Measurements from ENCODE around the gene RFX2.
"Not testable (repeated sequence)": the region's sequence is repeated elsewhere in the genome, so short reads cannot be mapped to it uniquely, and the experiment has no call there.

RFX2 gene

DNA sequence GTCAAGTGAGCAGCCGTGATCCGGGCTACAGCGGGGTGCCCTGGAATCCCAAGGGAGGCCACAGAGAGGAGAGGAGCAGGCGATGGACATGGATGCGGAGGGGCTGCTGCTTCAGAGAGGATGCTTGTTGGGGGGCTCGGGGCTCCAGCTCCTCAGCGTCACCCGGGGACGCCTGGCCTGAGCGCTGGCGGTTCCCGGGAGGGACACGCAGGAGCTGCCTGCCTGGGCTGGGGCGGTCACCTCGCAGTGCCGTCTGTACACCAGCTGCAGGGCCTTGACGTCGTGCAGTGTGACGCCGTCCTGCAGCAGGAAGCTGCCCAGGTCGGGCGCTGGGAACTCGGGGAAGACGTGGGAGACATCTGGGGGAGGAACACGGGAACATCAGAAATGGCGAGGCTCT is 102.4 kb downstream of the RFX2 start:
- no peak for DNase-seq

DNA sequence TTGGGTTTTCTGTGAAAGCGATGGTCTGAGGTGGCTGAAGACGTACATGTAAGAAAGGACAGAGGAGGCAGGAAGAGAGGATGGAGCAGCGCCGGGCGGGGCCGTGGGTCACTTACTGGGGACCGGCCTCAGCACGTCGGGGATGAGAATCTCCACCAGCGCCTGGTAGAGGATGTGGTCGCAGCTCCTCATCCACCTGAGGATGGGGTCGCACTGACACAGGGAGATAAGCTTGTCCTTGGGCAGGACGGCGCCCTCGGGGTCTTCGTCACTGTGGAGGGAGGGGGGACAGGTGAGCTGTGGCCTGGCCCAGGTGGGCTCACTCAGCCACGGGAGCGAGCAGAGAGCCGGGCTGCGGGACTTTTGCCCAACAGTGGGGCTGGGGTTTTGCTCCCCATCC is 103.4 kb downstream of the RFX2 start:
- no peak for DNase-seq

- not testable (repeated sequence) for DNase-seq
Measured at GRCh38 chr19:6006070-6006446, 104.2 kb downstream of the RFX2 start.

- no peak for DNase-seq
Measured at GRCh38 chr19:6005321-6006069, 104.8 kb downstream of the RFX2 start.

GRCh38 chr19:6003976-6004375 is 106.3 kb downstream of the RFX2 start:
- no peak for DNase-seq

GRCh38 chr19:6002591-6002990 is 107.7 kb downstream of the RFX2 start:
- DNase-seq: no peak

DNA sequence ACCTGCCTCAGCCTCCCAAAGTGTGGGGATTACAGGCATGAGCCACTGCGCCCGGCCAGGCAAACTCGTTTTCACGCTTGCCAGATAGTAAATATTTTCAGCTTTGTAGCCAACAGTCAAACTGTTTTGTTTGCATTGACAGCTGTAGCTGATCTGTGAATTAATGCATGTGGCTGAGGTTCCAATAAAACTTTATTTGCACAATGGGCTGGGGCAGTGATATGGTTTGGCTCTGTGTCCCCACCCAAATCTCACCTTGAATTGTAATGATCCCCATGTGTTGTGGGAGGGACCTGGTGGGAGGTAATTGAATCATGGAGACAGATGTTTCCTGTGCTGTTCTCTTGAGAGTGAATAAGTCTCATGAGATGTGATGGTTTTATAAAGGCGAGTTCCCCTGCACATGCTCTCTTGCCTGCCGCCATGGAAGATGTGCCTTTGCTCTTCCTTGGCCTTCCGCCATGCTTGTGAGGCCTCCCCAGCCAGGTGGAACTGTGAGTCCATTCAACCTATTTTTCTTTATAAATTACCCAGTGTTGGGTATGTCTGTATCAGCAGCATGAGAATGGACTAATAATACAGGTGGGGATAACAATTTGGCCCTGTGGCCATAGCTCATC is 110.0 kb downstream of the RFX2 start:
- no peak for DNase-seq

DNA sequence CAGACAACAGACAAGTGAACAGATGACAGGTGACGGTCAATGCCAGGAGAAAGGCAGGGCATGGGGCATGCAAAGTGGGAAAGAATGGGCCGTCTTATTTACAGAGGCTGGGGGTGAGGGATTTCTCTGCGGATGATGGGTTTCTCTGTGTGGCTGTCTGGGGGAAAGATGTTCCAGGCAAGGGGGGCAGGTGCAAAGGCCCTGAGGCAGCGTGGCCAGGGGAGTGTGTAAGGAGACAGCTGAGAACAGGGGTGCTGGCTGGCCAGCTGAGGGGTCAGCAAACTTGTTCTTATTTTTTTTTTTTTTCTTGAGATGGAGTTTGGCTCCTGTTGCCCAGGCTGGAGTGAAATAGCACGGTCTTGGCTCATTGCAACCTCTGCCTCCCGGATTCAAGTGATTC is 110.6 kb downstream of the RFX2 start:
- DNase-seq: no peak

- DNase-seq: no peak
Measured at GRCh38 chr19:5997371-5997770, 112.9 kb downstream of the RFX2 start.

DNA sequence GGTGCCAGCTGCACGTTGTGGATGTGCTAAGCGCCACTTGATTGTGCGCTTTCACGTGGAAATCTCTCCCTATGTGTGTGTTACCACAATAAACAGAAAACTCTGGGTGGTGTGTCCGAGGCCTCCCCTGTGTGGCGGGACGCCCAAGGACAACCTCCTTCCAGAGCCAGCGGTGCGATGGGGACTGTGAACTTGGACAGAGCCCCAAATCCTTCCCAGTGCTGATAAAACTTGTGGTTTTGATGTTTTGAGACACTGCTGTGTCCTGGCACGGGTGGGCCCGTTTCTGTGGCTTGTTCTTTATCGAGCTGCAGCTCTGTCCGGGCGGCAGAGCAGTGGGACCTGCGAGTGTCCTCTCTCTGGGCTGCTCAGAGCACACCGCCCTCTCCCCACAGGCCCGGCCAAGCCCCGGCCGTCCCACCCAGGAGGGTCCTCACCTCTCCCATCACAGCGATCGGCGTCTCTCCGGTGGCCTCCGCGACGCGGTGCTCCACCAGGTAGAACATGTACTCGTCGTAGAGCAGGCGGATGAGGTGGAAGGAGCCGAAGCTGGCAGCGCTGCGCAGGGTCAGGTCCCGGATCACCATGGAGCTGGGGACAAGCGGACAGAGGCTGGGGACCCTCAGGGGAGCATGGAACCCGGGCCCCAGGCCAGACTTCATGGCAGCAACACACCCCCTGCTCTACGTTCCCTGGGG is 113.5 kb downstream of the RFX2 start:
- DNase-seq: no peak

DNA sequence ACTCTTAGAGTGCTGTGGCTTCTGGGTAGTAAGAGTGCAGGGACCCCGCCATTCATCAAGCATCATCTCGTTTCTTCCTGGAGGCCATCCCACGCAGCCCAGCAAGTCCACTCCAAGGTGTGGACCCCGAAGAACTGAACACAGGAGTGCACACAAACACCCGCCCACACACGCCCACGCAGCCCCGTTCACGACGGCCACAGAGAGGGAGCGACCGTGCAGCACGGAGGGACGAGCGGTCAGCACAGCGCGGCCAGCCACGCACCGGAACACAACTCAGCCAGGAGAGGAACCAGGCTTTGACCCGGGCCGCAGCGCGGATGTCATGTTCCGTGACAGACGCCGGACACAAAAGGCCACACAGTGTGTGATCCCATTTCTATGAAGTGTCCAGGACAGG is 114.2 kb downstream of the RFX2 start:
- no peak for DNase-seq

GRCh38 chr19:5995606-5996005 is 114.7 kb downstream of the RFX2 start:
- no peak for DNase-seq

- no peak for DNase-seq
Measured at GRCh38 chr19:5994405-5995165, 115.7 kb downstream of the RFX2 start.

- DNase-seq: no peak
Measured at GRCh38 chr19:5993648-5994358, 116.5 kb downstream of the RFX2 start.

GRCh38 chr19:5993201-5993600 is 117.1 kb downstream of the RFX2 start:
- DNase-seq: no peak

GRCh38 chr19:5992756-5993155 is 117.5 kb downstream of the RFX2 start:
- DNase-seq: no peak

DNA sequence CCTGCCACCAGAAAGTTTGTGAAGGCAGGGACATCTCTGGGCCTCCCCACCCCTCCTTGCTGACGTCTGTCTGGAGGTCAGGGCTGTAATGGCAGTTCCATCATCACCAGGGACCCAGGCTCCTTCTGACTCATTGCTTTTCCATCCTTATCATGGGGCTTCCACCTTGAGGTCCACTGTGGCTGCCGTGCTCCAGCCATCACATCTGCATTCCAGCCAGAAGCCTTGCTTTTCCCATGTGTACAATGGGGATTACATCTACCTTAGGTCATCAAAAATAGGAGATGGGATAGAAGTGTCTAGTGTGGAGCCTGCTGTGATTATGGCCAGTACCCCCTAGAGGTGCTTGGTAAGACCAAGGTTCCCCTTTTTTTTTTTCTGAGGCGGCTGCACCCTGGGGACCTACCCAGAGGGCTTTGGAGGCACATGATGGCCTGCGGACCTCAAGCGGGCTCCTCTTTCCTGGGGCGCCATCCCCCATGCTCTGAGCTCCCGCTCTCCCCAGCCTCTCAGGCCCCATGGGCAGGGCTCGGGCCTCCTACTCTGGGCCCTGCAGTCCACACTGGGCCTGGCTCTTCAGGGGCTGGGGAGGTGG is 119.0 kb downstream of the RFX2 start:
- no peak for DNase-seq

GRCh38 chr19:5990289-5990797 is 120.0 kb downstream of the RFX2 start:
- DNase-seq: no peak

DNA sequence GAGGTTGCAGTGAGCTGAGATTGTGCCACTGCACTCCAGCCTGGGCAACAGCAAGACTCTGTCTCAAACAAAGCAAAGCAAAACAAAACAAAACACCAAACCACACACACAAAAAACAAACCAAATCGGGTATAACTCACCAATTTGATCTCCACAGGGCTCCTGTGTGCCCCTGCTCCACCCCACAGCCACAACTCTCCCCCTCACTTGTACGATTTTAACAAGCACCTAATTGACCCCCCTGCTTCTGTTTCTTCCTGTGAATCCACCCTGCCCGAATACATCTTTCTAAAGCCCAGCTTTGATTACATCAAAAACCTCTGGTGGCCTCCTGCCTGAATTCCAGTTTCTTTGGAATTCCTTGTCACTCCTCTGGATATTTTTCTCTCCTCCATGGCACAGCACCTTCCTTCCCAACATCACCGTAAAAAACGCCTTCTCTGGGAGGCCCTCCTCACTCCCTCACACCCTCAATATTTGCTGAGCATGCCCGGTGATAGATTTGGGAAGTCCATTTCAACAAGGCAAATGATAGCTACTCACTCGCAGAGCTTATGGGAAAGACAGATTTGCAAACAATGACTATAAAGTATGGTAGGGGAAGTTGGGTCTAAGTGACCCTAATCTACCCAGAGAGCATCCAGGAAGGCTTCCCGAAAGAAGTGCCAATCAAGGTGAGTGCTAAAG is 120.8 kb downstream of the RFX2 start:
- DNase-seq: no peak

DNA sequence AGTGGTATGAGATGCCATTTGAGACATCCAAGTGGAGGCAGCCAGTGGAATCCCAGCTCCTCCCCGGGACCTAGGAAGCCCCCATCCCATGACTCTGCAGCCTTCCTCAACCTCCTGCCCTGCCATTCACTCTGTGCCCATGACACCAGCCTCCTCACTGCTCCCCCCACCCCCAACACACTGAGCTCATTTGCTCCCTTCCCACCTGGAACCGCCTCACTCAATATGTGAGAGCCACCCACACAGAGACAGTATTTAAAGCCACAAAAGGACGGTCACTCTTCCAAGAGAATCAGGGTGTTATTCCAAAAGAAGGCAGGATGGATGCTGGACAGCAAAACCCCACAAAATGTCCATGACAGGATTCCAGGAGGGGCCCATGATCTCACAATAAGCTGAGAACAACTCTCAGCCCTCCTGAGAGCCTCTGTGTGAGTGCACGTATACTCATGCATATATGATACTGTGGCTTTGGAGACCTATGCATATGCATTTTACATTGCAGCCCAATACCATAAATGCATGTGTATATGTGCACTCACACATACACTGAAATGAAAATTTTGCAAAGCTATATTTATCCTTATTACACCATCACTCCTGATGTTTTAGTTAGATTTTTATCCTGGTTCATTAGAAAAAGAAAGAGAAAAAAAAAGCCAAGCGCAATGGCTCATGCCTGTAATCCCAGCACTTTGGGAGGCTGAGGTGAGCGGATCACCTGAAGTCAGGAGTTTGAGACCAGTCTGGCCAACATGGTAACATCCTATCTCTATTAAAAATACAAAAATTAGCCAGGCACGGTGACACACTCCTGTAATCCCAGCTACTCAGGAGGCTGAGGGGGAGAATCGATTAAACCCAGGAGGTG is 121.5 kb downstream of the RFX2 start:
- DNase-seq: no peak
